ENCODE results near the gene PRKAR2B.

Gene PRKAR2B

GRCh38 chr7:107032720-107033438 lies 11.6 kb upstream of the PRKAR2B start:
- no peak overlapping the region for H3K4me3 ChIP-seq (ENCODE audit: low read depth, low read length)
- TF ChIP-seq CTCF (IDR thresholded peaks at IDR 0.05; ENCODE audit: control insufficient read depth, extremely low read depth, insufficient read depth) = no peak
- DNase-seq (ENCODE audit: low read depth) = no peak

GRCh38 chr7:107034553-107034952 lies 10.0 kb upstream of the PRKAR2B start:
- DNase-seq (ENCODE audit: low read depth) = no peak
- no peak for TF ChIP-seq CTCF (IDR thresholded peaks at IDR 0.05; ENCODE audit: control insufficient read depth, extremely low read depth, insufficient read depth)

DNA sequence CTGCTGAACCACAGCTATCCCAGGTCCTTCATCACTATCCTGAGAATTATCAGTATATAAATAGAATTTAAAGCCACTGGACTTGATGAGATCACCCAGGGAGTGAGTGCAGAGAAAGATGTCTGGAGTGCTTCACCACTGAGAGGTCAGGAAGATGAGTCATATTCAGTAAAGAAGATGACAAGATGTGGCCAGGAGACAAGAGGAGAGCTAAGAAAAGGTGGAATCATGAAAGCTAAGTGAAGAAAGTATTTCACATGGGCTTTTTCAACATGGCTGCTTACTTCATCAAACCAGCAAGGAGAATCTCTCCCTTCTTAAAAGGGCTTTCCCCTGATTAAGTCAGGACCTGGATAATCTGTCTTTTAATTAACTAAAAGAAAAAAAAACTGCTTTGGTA lies 9.1 kb upstream of the PRKAR2B start:
- no peak for DNase-seq (ENCODE audit: low read depth)
- no peak for TF ChIP-seq CTCF (IDR thresholded peaks at IDR 0.05; ENCODE audit: control insufficient read depth, extremely low read depth, insufficient read depth)
- H3K4me3 ChIP-seq (ENCODE audit: low read depth, low read length) = no peak overlapping the region

More at GRCh38 chr7:107034553-107034952, 10.0 kb upstream of the PRKAR2B start:
- no peak overlapping the region for H3K4me3 ChIP-seq (ENCODE audit: low read depth, low read length)

DNA sequence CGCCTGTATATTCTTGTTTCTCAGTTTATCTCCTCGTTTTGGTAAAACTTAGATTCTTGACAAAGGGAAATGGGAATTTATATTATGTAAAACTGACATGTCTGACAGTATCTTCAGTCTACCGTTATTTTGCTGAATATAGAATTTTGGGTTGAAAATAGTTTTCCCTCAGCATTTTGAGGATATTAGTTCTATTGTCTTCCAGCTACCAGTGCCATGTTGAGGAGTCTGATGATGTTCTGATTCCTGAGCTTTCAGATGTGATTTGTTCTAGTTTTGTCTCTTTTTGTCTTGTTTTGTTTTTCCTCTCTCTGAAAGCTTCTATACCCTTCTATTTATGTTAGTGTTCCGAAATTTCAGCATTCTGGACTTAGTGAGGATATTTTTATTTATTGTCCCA lies 8.0 kb upstream of the PRKAR2B start:
- no peak overlapping the region for H3K4me3 ChIP-seq (ENCODE audit: low read depth, low read length)
- no peak for DNase-seq (ENCODE audit: low read depth)
- TF ChIP-seq CTCF (IDR thresholded peaks at IDR 0.05; ENCODE audit: control insufficient read depth, extremely low read depth, insufficient read depth) = no peak

DNA sequence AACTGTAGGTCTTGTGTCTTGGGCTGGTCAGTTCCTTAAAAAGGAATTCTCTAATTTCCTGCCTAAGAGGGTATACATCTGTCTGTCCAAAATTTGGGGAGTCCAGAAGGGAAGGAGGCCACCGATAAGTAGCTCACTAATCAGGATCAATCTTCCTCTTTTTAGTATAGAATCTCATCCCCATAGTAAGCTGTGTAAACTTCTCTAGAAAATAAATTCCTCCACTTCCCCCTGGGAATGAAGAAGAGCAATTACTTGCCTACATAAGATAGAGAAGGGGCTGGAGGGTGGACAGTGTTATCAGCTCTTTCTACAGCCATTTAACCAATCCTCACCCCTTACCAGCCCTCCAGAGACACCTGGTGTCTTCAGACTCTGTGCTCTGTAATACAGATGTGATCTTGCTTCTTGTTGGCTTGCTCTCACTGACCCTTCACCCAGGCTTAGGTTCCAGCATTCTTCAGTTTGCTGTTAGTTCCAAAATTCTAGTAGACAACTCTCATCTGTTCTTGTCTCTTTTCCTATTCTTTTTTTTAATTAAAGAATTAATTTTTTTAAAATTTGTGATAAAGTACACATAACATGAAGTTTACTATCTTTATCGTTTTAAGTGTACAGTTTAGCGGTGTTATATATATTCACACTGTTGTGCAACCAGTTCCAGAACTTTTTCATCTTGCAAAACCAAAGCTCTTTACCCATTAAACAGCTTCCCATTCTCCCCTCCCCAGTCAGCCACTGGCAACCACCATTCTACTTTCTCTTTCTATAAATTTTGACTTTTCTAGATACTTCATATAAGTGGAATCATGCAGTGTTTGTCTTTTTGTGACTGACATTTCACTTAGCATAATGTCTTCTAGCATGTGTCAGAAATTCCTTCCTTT lies 6.5 kb upstream of the PRKAR2B start:
- no peak for DNase-seq (ENCODE audit: low read depth)
- no peak overlapping the region for H3K4me3 ChIP-seq (ENCODE audit: low read depth, low read length)
- no peak for TF ChIP-seq CTCF (IDR thresholded peaks at IDR 0.05; ENCODE audit: control insufficient read depth, extremely low read depth, insufficient read depth)

DNA sequence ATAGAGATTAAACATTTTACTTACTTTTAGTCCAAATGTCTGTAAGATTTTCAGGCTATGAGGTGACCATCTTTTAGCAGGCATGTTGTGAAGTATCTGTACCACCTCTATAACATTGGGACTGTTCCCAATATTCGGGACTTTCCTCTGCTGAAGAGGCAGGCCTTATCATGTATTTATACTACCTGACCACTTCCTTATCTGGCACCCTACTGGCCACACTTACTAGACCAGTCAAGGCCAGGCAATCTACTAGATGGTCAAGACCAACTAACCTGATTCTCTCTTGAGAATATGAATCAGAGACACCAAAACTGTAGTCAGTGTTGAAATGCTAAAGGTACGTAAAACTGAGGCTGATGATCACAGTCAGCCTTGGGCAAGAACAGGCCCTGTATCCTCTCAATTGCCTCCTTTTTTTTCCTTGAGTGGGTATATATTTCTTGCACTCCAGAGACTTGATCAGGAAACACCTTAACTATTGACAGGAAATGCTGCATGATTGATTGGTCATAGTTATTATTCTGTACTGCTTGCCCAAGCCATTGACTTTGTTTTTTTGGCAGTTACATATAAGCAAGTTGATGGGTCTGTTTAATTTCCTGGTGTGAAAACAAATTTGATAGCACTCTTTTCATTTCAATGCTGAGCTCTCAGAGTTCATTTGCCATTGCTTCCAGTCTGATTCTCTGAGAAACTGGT lies 5.2 kb upstream of the PRKAR2B start:
- DNase-seq (ENCODE audit: low read depth) = no peak
- no peak for TF ChIP-seq CTCF (IDR thresholded peaks at IDR 0.05; ENCODE audit: control insufficient read depth, extremely low read depth, insufficient read depth)
- H3K4me3 ChIP-seq (ENCODE audit: low read depth, low read length) = no peak overlapping the region

All from LNCaP clone FGC (cell line).